ENCODE measurements around the gene GALNTL6.

Gene GALNTL6

DNA sequence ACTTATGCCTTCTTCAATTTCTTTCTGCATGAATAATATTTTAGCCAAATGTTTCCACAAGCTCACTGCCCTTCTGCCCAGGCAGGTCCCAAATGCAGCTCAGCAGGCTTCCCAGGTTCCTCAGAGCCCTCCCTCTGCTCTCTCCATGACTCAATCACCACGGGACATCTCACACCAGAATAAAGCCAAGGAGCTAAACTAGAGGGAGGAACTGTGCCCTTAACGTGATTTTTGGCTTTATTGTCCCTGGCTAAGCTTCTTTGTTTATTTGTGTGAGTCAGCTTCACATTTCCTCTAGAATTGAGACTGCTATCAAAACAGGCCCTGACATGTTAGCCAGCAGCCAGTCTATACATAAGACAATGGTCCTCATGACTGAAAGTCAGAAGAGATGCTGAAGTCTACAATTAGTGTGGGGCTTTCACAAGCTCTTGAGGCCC lies 1169.0 kb downstream of the GALNTL6 start:
- DNase-seq (ENCODE audit: low read depth in 2 of 2): no peak

DNA sequence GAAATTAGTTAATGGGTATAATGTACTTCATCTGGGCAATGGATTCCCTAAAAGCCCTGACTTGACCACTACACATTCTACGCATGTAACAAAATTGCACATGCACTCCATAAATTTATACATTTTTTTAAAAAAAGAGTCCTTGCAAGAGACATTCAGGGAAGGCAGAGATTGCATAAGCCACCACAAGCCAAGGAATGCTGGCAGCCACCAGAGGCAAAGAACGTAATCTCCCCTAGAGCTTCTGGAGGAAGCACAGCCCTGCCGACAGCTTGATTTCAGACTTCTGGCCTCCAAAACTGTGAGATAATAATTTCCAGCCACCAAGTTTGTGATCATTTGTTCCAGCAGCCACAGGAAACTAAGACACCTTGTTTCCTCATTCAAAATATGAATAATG lies 1169.8 kb downstream of the GALNTL6 start:
- DNase-seq (ENCODE audit: low read depth in 2 of 2): no peak

DNA sequence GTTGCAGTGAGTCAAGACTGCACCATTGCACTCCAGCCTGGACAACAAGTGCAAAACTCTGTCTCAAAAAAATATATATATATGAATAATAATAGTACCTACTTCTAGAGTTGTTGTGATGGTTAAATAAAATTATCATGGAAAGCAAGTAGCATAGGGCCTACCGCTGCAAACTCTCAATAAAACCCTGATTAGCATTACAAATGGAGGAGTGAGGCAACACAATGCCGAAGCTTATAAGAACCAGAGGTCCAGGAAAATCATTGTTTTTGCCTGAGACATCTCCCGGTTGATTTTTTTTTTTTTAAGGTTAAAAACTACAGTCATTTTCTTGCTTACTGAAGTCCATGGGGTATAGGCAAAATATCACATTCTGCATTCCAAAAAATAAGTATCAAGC lies 1170.4 kb downstream of the GALNTL6 start:
- no peak for DNase-seq (ENCODE audit: low read depth in 2 of 2)

DNA sequence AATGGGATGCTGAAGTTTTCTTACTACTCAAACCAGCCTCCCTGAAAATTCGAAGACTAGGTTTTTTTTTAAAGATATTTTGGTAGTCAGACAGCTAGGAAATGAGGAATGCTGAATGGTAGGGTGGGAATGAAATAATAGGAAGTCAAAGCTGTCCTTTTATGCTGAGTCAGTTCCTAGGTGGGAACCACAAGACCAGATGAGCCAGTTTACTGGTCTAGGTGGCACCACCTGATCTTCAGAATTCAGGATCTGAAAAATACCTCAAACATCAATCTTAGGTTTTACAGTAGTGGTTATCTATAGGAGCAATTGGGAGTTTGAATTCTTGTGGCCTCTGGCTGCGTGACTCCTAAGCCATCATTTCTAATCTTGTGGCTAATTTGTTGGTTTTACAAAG lies 1172.3 kb downstream of the GALNTL6 start:
- DNase-seq (ENCODE audit: low read depth in 2 of 2): no peak

DNA sequence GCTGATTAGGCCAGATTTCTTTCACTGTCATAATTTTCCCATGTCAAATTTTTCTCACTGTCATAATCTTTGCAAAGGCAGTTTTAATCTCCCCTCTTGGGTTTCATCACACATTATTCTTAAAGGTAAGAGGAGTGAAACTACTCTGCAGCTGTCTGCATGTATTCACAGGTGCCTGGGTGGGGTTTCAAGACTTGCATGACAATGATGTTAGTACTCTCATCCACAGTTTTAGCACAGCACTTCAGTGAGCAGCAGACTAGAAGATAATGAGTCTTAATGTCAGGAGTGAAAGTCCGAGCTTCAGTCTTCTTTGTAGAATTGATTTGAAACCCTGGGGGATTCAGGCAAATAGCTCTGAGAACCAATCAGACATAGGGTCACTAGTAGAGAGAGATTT lies 1172.9 kb downstream of the GALNTL6 start:
- DNase-seq (ENCODE audit: low read depth in 2 of 2): no peak

DNA sequence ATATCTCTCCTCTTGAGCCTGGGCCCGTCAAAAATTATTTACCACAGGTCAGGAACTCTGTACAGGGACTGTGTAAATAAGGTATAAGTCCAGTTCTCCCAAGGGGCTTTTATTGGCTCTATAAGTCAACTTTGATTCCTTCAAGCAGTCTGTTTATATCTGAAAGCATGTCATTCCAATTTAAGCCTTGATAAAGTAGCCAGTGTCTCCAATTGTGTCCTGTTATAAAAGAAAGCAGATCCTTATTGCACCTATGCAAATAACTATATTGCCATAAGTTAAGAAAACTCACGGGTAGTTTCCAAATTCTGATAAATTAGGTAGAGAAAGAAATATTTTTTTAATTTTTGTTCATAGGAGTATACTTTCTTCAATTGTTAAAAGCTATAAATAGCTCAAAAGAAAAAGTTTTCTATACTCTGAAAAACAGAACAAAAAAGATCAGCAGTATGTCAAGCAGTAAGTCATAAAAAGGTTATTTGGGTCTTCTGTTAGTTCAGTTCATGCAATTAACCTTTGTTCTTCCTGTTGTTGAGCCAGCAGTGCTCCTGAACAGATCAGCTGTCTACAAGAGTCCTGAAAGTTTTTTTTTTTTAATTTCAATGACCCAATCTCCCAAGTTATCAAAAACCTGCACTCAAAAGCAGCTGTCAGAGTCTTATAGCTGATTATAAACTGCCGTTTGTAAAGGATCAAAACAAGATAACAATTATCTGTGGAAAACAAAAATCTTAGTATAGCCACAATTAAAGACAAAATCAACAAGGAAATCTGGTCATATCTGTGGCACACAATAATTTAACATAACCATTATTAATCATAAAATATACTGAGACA lies 1177.0 kb downstream of the GALNTL6 start:
- DNase-seq (ENCODE audit: low read depth in 2 of 2): no peak

DNA sequence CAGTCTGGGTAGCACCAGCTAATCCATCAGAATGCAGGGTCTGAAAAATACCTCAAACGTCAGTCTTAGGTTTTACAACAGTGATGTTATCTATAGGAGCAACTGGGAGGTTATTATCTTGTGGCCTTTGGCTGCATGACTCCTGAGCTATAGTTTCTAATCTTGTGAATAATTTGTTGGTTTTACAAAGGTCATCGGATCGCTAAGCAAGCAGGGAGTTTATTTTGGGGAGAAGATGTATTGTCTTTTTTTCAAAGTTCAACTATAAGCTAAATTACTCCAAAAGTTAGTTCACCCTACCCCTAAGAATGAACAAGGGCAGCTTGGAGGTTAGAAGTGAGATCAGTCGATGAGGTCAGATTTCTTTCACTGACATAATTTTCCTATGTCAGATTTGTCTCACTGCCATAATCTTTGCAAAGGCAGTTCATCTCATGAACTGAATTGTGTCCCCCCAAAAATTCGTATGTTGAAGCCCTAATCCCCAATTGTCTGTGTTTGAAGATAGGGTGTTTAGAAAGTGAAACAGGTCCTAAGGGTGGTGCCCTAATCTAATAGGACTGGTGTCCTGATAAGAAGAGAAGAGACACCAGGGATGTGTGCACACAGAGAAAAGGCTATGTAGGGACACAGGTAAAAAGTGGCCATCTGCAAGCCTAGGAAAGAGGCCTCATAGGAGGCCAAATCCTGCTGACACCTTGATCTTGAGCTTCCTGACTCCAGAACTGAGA lies 1179.6 kb downstream of the GALNTL6 start:
- DNase-seq (ENCODE audit: low read depth in 2 of 2): no peak

DNA sequence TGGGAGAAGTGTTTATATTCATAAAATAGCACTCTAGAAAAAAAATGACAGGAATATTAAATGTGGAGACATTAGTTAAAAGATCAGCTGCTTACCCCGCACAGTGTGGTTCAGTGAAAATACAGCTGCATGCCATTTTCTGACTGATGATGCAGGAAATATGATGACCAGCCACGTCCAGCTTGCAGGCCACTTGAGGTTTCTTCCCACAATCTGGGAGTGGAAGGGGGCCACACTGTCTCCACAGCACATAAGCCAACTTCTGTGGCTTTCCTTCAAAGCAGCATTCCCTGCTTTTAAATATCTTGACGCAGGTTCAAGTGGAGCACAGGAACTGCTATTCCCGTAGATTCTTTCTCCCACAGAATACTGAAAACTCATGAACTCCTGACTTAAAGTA lies 1182.0 kb downstream of the GALNTL6 start:
- no peak for DNase-seq (ENCODE audit: low read depth in 2 of 2)

DNA sequence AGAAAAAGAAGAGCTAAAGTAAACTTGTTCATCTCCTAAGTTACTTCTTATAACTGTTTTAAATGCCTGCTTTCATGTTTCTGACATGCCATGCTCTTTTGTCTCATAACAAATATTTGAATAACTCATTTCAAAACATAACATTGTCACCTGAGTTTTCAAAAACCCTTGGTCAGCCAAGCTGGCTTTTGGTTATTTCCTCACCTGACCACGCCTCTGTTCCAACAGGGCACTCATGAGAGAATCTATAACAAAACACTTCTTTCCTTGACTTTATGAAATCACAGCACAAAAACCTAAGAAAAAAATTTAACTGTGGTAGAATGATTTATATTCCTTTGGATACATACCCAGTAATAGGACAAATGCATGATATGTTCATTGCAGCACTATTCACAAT lies 1182.5 kb downstream of the GALNTL6 start:
- no peak for DNase-seq (ENCODE audit: low read depth in 2 of 2)

DNA sequence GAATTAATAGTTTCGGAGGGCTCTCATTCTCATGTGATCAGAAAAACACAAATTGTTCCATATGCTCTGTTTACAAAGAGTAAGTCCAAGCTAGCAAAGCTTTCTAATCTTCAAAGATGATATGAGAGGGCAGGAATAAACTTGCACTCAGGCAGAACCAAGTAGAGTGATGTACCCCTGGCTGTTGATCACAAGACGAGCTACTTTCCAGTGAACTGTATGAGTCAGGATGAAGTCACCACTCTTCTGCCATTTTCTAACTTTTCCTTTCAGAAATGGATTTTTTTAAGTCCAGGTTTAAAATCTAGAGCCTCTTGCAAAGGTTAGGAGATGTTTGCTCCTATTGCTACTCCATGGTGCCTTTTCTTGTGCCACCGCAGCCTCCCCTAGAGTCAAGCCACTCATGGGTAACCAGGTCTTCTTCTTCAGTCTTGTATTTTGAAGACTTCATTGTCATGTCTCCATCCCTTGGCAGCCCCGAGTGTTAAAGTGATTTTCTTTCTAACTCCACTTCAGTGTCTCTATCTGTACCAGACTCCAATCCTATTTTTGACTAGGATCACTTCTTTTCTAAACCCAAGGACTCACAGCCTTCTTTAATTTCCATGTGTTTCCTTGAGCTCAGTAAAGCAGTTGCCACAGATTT lies 1183.5 kb downstream of the GALNTL6 start:
- DNase-seq (ENCODE audit: low read depth in 2 of 2): no peak

DNA sequence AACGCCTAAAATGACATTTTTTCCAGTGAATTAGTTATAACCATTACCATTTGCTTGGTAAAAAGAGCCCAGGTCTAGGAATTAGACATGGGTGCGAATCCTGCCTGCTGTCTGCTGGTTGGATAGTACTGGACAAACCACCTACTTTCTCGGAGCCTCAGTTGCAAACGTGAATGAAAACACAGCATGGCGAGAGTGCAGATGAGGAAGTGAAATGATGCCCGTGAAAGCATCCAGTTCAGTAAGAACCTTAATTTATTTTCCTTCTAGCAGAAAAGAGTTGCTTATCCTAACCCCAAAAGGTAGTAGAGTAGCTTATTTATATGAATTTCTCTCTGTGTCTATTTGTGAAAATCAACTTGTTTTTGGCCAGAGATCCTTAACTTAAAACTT lies 1184.0 kb downstream of the GALNTL6 start:
- no peak for DNase-seq (ENCODE audit: low read depth in 2 of 2)

DNA sequence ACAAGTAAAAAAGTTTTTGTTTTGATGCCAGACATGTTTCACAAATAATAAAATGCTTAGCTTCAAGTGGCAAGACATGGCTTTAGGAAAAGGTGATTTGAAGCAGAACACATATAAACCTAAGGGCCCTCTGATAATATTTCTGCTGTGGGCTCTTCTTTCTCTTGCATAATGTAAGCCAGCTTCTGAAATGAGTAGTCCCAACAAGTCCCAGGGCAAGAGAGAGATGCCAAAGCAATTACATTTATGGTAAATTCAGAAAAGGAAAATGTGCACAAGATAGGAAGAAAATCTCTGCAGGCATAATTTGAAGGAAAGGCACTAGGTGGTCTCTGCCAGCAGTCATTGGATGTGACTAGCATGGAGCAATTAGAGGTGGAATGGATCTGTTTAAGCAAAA lies 1184.7 kb downstream of the GALNTL6 start:
- DNase-seq (ENCODE audit: low read depth in 2 of 2): no peak

DNA sequence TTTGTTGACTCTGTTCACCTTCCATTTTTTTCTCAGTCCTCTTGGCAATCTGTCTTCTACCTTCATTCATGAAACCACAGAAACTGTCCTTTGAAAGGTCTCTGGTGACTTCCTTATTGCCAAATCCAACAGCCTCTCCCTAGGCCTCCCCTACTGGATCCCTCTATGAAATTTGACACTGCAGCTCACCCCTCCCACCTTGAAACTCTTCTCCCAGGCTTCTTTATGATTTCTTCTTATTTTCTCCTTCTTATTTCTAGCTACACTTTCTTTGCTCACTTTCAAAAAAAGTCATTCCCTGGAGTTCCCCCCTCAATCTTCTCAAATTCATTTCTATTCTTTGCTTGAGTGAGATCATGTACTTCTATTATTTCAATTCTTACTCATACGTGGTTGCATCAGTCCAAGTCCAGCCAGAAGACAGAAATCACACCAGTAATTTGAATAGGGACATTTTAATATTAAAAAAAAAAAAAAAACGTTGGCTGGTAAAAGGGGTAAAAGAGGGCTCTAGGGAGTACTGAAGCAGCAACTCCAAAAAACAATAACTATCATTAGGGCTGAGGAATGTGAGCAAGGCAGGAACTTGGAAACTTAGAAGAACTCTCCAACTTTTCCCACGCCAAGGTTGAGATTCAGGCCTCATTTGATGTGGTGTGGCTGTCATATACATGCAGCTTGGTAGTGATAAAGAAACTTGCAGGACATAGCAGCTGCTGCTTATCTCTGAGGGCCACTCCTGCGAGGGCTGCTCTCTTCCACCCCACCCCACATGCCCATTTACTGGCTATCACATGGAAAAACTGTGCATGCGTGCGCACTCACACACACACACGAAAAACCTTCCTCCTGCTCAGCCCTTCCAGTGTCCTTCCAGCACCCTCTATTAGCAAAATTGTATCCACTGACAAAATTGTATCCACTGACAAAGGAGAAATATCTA lies 1185.6 kb downstream of the GALNTL6 start:
- DNase-seq (ENCODE audit: low read depth in 2 of 2): no peak

DNA sequence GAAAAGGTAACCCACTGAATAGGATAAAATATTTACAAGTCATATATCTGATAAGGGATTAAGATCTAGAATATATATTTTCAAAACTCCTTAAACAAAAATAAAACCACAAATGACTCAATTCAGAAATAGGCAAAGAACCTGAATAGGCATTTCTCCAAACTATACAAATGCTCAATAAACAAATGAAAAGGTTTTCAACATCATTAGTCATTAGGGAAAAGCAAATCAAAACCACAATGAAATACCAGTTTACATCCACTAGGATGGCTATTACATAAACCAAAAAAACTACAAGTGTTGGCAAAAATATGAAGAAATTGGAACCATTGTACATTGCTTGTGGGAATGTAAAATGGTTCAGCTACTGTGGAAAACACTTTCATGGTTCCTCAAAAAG lies 1188.4 kb downstream of the GALNTL6 start:
- DNase-seq (ENCODE audit: low read depth in 2 of 2): no peak

DNA sequence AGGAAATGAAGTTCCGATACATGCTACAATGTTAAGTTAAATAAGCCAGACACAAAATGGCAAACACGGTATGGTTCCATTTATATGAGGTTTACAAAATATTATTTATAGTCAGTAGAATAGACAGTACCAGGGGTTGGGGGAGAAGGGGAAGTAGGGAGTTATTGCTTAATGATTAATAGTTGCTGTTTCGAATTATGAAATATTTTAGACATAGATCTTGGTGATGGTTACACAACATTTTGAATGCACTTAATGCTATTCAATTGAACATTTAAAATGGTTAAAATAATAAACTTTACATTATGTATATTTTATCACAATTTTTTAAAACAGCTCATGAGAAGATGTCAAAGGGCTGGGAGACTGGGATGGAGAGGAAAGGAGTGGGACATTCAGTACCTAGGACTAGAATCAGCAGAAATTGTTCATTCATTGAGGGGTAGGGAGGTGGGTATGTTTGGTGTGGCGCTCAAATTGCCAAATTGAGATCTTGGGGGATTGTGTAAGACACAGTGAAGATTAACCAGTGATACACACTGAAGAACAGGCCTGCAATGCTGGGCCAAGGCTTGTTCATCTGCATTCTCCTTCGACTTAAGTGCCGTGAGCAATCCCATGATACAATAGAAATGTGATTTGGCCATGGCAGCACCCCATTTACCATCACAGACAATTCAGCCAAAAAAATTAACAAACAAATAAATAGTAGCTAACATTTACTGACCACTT lies 1189.8 kb downstream of the GALNTL6 start:
- DNase-seq (ENCODE audit: low read depth in 2 of 2): no peak

DNA sequence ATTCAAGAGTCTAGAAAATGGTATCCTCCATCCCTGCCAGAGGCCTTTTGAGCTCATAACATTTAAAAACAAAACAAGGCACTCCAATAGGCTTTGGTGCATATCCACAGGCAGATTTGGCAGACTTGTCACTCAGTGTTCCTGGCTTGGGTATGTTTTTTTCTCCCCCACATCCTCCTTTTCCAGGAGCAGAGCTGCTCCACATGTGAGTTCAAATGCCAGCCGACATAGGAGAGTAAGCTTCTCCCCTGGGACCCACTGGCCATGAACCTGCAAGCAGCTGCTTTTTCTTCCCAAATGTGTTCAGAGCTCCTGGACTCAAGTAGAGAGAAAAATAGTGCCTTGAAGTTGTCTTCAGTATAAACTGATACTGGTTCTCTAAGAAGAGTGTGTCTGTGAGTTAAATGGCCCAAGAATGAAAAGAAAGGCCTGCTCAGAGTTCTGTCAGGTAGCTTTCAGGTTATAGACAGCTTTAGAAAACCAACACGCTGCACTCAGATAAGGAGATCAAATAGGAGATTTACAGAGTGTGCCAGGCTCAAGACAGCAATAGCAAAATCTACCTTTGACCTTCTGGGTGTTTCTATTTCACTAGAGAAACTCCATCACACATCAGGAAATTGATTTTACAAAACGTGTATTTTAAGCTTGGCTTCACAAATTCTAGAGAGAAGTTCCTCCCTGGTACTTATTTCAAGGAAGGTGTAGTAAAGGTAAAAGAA lies 1192.9 kb downstream of the GALNTL6 start:
- no peak for DNase-seq (ENCODE audit: low read depth in 2 of 2)

DNA sequence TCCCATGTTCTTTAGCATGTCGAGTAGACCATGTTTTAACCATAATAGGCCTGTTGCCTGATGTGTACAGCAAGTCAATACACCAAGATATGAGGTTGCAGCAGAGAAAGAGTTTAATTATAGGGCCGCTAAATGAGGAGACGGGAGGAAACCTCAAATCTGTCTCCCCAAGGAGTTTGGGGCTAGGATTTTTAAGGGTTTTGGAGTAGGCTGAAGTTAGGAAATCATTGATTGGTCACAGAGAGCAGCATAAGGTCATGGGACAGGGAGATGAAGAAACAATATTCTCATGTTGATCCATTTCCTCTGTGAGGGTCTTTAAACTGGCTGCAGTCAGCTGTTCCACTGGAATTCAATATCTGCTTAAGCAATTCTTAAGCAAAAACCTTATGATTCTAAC lies 1195.2 kb downstream of the GALNTL6 start:
- DNase-seq (ENCODE audit: low read depth in 2 of 2): no peak

DNA sequence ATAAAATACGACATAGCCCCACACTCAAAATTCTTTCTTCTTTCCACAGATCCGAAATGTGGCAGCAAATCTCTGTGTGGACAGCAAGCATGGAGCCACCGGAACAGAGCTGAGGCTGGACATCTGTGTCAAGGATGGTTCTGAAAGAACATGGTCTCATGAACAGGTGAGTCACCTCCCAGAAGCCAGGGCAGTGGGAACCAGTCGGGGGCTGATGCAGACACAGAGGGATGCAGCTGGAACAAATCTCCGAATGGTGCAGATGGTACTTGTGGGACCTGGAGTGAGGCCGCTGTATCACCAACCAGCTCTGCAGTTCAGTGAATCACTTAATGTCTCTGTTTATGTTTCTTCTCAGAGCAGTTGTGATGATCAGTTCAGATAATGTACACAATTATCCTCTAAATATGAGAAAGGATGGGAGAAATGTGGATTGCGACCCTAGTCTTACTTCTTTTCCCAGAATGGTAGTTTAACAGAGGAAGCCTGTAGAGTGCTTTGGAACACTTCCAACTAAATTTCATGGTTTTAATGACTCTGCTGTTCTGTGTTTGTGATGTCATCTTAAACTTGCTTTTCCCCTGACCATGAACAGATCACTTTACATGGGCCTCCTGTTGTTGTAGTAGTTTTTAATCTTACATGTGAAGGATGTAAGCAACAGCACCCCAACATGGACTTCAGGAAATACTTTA lies 1196.1 kb downstream of the GALNTL6 start:
- DNase-seq (ENCODE audit: low read depth in 2 of 2): no peak

DNA sequence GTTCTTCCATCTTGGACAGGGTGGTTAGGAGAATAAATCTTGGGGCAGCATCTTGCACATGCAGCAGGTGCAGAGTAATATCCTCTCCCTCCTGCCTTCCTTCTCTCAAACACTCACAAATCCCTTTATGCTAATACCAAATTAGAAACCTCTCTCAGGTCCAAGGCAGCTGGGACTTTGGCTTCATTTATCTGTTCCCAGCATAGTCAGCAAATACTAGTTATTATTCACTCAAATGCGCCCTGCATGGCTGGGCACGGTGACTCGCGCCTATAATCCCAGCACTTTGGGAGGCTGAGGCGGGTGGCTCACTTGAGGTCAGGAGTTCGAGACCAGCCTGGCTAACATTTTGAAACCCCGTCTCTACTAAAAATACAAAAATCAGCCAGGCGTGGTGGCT lies 1199.4 kb downstream of the GALNTL6 start:
- DNase-seq (ENCODE audit: low read depth in 2 of 2): no peak

All from stimulated activated CD8-positive, alpha-beta memory T cell treated with anti-CD3 and anti-CD28 coated beads, Interleukin-15, amount 100 ng/mL, for 48 hours (primary cell).